Measurements from ENCODE around the gene PTPRN2.

Gene PTPRN2

GRCh38 chr7:158112571-158113320 lies 474.9 kb downstream of the PTPRN2 start:
- no peak for DNase-seq (ENCODE audit: low spot score)

DNA sequence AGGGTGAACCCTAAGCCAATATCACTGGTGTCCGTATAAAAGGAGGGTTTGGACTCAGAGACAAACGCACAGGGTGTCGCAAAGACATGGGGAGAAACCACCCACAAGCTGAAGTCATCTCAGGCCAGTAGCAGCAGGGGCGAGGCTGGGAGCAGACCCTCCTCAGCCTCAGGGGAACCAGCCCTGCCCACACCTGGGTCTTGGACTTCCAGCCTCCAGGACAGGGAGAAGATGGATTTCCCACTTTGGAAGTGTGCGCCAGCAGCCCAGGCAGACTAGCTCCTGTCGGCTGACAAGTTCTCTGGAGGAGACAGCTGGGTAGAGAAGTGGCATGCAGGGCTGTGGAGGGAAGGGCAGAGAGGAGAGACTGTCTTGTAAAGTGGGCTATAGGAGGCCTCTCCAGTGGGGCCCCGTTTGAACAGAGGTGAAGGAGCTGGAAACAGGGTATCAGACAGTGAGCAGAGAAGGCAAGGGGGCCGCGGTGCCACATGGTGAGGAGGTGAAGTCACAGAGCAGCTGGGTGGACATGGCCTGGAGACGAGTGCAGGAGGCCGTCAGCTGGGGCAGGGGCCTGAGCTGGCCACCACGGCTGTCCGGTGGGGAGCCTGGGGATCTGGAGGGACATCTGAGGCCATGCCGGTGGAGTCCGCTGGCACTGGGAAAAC lies 475.6 kb downstream of the PTPRN2 start:
- DNase-seq (ENCODE audit: low spot score), result no peak

- peak; percentile 9 for DNase-seq (ENCODE audit: low spot score)
Measured at GRCh38 chr7:158111049-158111751, 476.4 kb downstream of the PTPRN2 start.

- peak; percentile 6 for DNase-seq (ENCODE audit: low spot score)
Measured at GRCh38 chr7:158110661-158111048, 477.0 kb downstream of the PTPRN2 start.

- no peak for DNase-seq (ENCODE audit: low spot score)
Measured at GRCh38 chr7:158110034-158110590, 477.5 kb downstream of the PTPRN2 start.

GRCh38 chr7:158109364-158110033 lies 478.1 kb downstream of the PTPRN2 start:
- DNase-seq (ENCODE audit: low spot score), result no peak

GRCh38 chr7:158108646-158109293 lies 478.9 kb downstream of the PTPRN2 start:
- no peak for DNase-seq (ENCODE audit: low spot score)

- DNase-seq (ENCODE audit: low spot score), result no peak
Measured at GRCh38 chr7:158107806-158108205, 479.8 kb downstream of the PTPRN2 start.

- no peak for DNase-seq (ENCODE audit: low spot score)
Measured at GRCh38 chr7:158106272-158106671, 481.4 kb downstream of the PTPRN2 start.

DNA sequence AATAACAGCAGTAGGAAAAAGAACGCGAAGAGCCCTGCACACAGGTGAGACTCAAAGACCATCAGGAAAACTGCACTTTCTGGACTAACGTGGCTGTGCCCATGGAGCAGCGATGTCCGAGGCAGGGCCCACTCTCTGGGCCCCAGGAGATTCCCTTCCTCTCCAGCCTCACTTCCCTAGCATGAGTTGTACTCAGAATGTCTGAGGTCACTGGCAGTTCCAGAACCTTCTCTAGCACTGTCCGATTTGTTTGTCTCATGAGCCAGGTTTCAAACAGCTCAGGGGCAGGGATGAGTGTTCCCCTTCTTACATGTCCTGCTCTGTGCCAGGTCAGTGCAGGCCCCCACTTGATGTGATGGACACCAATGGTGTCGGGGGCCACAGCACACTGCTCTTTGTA lies 484.2 kb downstream of the PTPRN2 start:
- no peak for DNase-seq (ENCODE audit: low spot score)

DNA sequence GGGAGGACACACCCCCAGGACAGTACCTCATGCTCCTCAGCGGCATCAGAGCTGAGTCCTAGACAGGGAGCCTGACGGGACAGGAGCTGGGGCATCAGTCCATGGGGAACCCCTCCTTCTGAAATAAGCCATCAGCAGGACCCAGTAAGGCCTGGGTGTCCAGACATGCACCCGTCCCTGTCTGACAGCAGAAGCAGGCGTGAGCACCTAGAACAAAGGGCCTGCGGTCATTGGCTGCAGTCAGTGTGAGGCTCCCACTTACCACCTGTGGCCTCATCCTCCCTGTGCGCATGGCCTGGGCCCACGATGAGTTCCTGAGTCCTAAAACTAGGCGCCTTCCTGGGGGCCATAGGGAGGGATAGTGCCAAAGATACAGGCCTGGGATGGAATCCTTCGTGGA lies 484.7 kb downstream of the PTPRN2 start:
- DNase-seq (ENCODE audit: low spot score), result no peak

- no peak for DNase-seq (ENCODE audit: low spot score)
Measured at GRCh38 chr7:158101821-158102450, 485.7 kb downstream of the PTPRN2 start.

GRCh38 chr7:158098125-158099030 lies 489.2 kb downstream of the PTPRN2 start:
- DNase-seq (ENCODE audit: low spot score), result no peak

DNA sequence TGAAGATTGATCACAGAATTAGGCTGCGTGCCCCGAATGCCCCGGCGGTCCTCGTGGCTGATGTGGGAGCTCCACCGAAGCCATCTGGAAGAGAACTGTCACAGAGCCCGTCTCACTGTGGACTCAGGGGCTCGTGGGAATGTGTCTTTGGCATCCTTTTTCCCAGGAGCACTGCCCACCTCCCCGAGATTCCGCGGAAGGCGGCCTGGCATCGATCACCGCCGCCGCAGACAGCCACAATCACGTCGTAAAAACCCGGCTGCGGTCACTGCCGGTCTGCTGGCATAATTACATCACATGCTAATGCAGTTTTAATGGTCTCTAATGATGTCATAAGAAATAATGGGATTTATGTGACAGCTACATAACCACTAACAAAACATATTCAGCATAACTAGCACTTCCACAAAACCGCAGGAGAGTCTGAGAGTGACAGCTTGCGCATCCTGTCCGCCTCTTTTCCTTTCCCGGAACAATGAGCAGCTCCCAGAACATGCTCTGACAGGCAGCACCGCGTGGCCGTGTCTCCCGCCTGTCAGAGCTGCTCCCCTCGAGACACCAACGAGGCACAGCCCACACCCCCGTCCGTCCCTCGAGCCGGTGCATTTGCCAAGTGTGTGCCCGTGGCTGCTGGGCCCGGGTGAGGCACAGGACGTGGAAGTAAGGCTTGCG lies 490.0 kb downstream of the PTPRN2 start:
- DNase-seq (ENCODE audit: low spot score), result no peak

DNA sequence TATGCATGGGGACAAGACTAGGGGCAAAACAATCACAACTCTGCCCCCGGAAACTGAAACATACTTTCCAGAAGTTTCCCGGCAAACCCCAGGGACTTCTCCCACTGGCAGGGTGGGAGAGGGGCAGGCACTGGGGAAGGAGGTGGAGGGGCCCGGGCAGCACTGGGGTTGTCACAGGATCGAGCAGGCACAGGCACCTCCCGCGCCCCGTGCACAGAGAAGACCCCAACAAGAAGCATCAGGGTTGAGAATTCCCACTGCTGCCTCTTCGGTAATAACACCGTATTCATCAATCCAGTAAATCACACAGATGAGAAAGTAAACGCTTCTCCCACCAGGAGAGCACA lies 490.5 kb downstream of the PTPRN2 start:
- no peak for DNase-seq (ENCODE audit: low spot score)

DNA sequence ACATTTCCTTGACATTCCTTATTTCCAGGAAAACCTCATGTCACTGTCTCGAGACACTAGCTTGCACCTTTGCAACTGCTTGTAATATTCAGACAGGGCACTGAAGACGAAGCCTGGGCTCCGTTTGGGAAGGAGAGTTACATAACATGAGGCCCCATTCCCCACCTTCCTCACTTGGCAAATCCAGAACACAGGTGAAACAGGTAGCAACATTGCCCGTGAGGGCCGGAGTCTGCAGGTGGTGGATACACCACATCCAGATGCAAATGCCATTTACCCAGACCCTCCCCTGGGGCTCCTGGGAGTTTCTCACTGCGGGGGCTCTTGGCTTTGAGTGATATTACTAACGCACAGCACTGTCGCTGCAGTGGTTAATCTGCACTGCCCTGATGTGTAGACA lies 491.0 kb downstream of the PTPRN2 start:
- no peak for DNase-seq (ENCODE audit: low spot score)

DNA sequence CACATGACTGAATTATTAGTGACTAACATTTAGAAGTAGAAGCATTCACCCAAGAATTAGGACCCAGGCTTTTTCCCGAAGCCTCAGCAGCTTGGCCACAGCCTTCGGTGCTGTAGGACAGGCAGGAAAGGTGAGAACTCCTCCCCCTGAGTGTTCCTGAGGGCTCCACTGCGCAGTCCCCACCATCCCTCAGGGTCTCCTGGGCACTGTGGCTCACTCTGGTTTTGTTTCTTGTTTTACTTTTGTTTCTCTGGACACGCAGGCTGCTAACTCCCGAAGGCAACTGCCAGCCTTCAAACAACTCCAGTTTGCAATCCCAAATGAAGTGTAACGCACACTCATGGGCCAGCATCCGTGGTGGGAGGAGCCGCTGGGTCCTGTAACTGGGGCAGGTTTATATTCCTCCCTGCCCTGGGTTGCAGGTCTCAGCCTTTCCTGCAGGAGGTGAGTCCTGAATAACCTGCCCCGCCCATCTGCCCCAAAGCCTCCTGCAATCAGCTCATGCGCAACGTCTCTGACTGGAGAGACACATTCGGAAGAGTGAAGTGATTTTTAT lies 492.9 kb downstream of the PTPRN2 start:
- DNase-seq (ENCODE audit: low spot score), result no peak

DNA sequence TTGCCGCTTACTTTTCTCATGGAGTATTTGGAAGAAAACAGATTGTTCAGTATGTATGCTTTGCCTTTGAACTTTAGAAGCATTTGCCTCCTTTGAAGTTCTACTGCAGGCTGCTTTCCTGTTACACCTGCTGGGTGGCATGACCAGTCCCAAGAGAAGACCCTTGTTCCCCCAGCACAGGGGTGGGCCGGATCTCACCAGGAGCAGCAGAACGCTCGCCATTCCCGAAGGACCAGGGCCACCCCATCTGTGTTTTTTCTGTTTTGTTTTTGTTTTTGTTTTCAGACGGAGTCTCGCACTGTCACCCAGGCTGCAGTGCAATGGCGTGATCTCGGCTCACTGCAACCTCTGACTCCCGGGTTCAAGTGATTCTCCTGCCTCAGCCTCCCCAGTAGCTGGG lies 493.6 kb downstream of the PTPRN2 start:
- no peak for DNase-seq (ENCODE audit: low spot score)

- no peak for DNase-seq (ENCODE audit: low spot score)
Measured at GRCh38 chr7:158093156-158093796, 494.3 kb downstream of the PTPRN2 start.

Data from D341Med (cell line).